HG02642 (cell line): Measurements from ENCODE around the gene PLEKHA4.
"Not testable (repeated sequence)": the region's sequence is repeated elsewhere in the genome, so short reads cannot be mapped to it uniquely, and the experiment has no call there.

Source experiments
- ATAC-seq: cut with Tn5 transposase; IDR thresholded peaks from one replicate; pipeline ENCODE4 v1.9.1; 2021; ENCODE audit warnings: mild to moderate bottlenecking; ENCODE audit not compliant: unreplicated experiment, poor library complexity

Gene PLEKHA4

GRCh38 chr19:48867746-48868113, 687 bp downstream of the PLEKHA4 start:
- no peak for ATAC-seq

- no peak for ATAC-seq
Observed at GRCh38 chr19:48867123-48867745, 1.2 kb downstream of the PLEKHA4 start.

- ATAC-seq, result no peak
Observed at GRCh38 chr19:48866692-48867091, 1.7 kb downstream of the PLEKHA4 start.

- no peak for ATAC-seq
Observed at GRCh38 chr19:48862827-48863226, 5.6 kb downstream of the PLEKHA4 start.

- no peak for ATAC-seq
Observed at GRCh38 chr19:48861313-48861712, 7.1 kb downstream of the PLEKHA4 start.

- no peak for ATAC-seq
Observed at GRCh38 chr19:48859711-48860572, 8.5 kb downstream of the PLEKHA4 start.

- no peak for ATAC-seq
Observed at GRCh38 chr19:48858984-48859710, 9.3 kb downstream of the PLEKHA4 start.

- no peak for ATAC-seq
Observed at GRCh38 chr19:48856921-48857320, 11.5 kb downstream of the PLEKHA4 start.

GRCh38 chr19:48854103-48854502, 14.3 kb downstream of the PLEKHA4 start:
- no peak for ATAC-seq

- no peak for ATAC-seq
Observed at GRCh38 chr19:48853483-48853882, 14.9 kb downstream of the PLEKHA4 start.

- ATAC-seq, result no peak
Observed at GRCh38 chr19:48852292-48852691, 16.1 kb downstream of the PLEKHA4 start.

GRCh38 chr19:48846659-48847058, 21.8 kb downstream of the PLEKHA4 start:
- ATAC-seq, result not testable (repeated sequence)

GRCh38 chr19:48845384-48845783, 23.0 kb downstream of the PLEKHA4 start:
- no peak for ATAC-seq

- ATAC-seq, result no peak
Observed at GRCh38 chr19:48844472-48844871, 23.9 kb downstream of the PLEKHA4 start.

- ATAC-seq, result no peak
Observed at GRCh38 chr19:48842789-48843162, 25.6 kb downstream of the PLEKHA4 start.

- no peak for ATAC-seq
Observed at GRCh38 chr19:48841571-48841970, 26.8 kb downstream of the PLEKHA4 start.

- ATAC-seq, result no peak
Observed at GRCh38 chr19:48841047-48841446, 27.4 kb downstream of the PLEKHA4 start.

GRCh38 chr19:48837687-48838086, 30.7 kb downstream of the PLEKHA4 start:
- no peak for ATAC-seq

- ATAC-seq, result no peak
Observed at GRCh38 chr19:48837051-48837524, 31.3 kb downstream of the PLEKHA4 start.

GRCh38 chr19:48836089-48837017, 32.1 kb downstream of the PLEKHA4 start, which contains the start of gene HSD17B14:
Gene HSD17B14, minus strand, starts transcription at chr19:48836491. Its CDS starts 80 bp downstream, at chr19:48836411.
- peak; percentile 2 for ATAC-seq
